MCF 10A (cell line): Measurements from ENCODE around the gene NET1. TPM values are rescaled to one million over a fixed set of nuclear protein-coding genes. Genes with fewer than 3 reads are reported as not detected.

Source experiments
- BruUV-seq: library from RNA; stranded (reverse); fragments of 400-500 nt; replicated peaks from 2 replicates; lab custom pipeline; 2021; lab: Mats Ljungman, UMichigan
- CTCF ChIA-PET: fragments of 300-600 bp; sonication (Branson Sonifier 250); formaldehyde crosslinking; extraction: SDS; loops from one replicate; lab custom pipeline; 2021; ENCODE audit warnings: antibody characterized with exemption, inconsistent platforms; lab: Yijun Ruan, JAX
- POLR2A ChIA-PET: fragments of 300-600, 350-650 bp; sonication (Branson Sonifier 250); formaldehyde crosslinking; extraction: SDS; loops from one replicate; lab custom pipeline; 2020; ENCODE audit warnings: antibody characterized with exemption, inconsistent platforms; lab: Yijun Ruan, JAX
- DNase-seq: peaks from one replicate; pipeline ENCODE4 v3.0.0-alpha.2; 2018; ENCODE audit not compliant: unreplicated experiment
- H3K27ac Mint-ChIP-seq: one replicate; pipeline ENCODE4 v1.8.0; 2022; ENCODE audit warnings: mild to moderate bottlenecking, low read depth, mixed read lengths; ENCODE audit not compliant: unreplicated experiment
- H3K27me3 Mint-ChIP-seq: one replicate; pipeline ENCODE4 v1.8.0; 2022; ENCODE audit warnings: mixed read lengths; ENCODE audit not compliant: insufficient read depth, unreplicated experiment
- H3K36me3 Mint-ChIP-seq: one replicate; pipeline ENCODE4 v1.8.0; 2022; ENCODE audit warnings: mild to moderate bottlenecking, moderate library complexity, mixed read lengths; ENCODE audit not compliant: insufficient read depth, unreplicated experiment
- H3K4me1 Mint-ChIP-seq: one replicate; pipeline ENCODE4 v1.8.0; 2022; ENCODE audit warnings: mixed read lengths; ENCODE audit not compliant: insufficient read depth, unreplicated experiment
- H3K4me3 Mint-ChIP-seq: one replicate; pipeline ENCODE4 v1.8.0; 2022; ENCODE audit warnings: mild to moderate bottlenecking, moderate library complexity, mixed read lengths; ENCODE audit not compliant: unreplicated experiment
- H3K9me3 Mint-ChIP-seq: one replicate; pipeline ENCODE4 v1.8.0; 2022; ENCODE audit warnings: mixed read lengths; ENCODE audit not compliant: unreplicated experiment
- CTCF ChIP-seq: fragments of 200-600 bp; IDR thresholded peaks from one replicate; pipeline ENCODE4 v1.8.0; 2022; ENCODE audit warnings: antibody characterized with exemption, mild to moderate bottlenecking; ENCODE audit not compliant: unreplicated experiment
- intact Hi-C: fragments of 100-400 bp; cut with micrococcal nuclease; formaldehyde crosslinking; loops from 2 replicates; pipeline ENCODE4 v1.14.1; 2022
- total RNA-seq: library from RNA; stranded (reverse); gene quantifications from 2 replicates; pipeline ENCODE4 v1.2.3, GENCODE V29; 2022

Gene NET1
- total RNA-seq, 1 experiment from 2014 or later = 40.3 TPM

GRCh38 chr10:5504146-5505072 is 92.1 kb downstream of the NET1 start:
- no peak for DNase-seq
- no peak overlapping the region for H3K27ac Mint-ChIP-seq
- H3K4me3 Mint-ChIP-seq = no peak overlapping the region
- intact Hi-C loops = no loop called here
- POLR2A ChIA-PET = no interaction called here
- no peak for TF ChIP-seq CTCF
- H3K27me3 Mint-ChIP-seq = no peaks in the 10 kb centered on the region
- CTCF ChIA-PET = no interaction called here
- H3K9me3 Mint-ChIP-seq = no peaks in the 10 kb centered on the region
- H3K4me1 Mint-ChIP-seq = peaks cover 8% of the 10 kb centered on the region
- BruUV-seq = no TSS peak
- H3K36me3 Mint-ChIP-seq = no peaks in the 10 kb centered on the region

GRCh38 chr10:5506246-5506645 is 93.9 kb downstream of the NET1 start:
- CTCF ChIA-PET = no interaction called here
- no peak for TF ChIP-seq CTCF
- Mint-ChIP-seq H3K27ac (no peak overlapping the region), H3K4me1 (peaks cover 8% of the 10 kb centered on the region), H3K4me3 (no peak overlapping the region), H3K27me3 (no peaks in the 10 kb centered on the region), H3K36me3 (no peaks in the 10 kb centered on the region), H3K9me3 (no peaks in the 10 kb centered on the region)
- BruUV-seq = no TSS peak
- intact Hi-C loops = no loop called here
- POLR2A ChIA-PET = interaction anchor here (0.8 kb wide), 1 partner anchor 17 kb away, joined by 3 read pairs; no protein-coding TSS in a partner anchor
- DNase-seq = no peak

DNA sequence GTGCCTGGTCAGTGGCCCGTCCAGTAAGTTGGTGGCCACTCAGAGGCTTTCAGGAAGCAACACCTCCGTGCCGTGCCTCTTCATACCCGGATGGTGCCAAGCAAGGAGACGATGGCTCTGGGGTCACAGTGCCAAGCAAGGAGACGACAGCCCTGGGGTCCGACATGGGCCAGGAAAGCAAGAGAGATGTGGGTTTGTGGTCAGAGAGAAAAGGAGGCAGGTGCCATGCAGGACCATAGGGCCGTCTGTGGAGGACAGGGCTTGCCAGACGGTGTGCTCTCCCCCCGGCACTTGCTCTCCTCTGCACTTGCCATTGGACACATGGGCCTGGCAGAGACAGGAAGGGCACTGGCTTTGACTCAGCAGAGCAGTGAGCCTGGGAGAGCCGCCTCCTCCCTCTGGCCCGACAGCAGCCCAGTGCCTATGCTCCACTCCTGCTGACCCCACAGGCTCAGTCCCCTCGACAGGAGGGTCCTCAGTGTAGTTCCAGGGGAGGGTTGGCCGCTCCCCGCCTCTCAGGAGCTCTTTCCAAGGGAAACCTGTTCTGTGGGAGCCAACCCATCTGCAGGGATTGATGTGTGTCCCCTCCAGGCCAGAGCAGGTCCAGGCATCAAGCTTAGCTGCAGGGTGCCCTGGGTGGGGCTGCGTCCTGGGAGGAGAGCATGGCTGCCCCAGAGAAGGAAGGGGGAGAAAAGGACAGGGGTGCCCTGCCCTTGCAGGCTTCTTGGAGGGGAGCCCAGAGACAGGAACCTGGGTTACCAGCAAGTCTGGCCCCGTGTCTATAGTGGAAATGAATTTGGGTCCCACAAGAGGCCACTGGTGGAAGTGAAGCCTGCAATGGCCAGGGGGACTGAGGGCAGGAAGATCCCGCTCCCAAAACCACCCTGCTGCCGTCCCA is 94.6 kb downstream of the NET1 start:
- Mint-ChIP-seq H3K4me3 (no peak overlapping the region), H3K9me3 (no peaks in the 10 kb centered on the region), H3K27ac (no peak overlapping the region), H3K27me3 (no peaks in the 10 kb centered on the region), H3K4me1 (peaks cover 8% of the 10 kb centered on the region), H3K36me3 (no peaks in the 10 kb centered on the region)
- CTCF ChIA-PET = interaction anchor here (1.3 kb wide), 1 partner anchor 17 kb away, joined by 3 read pairs; no protein-coding TSS in a partner anchor
- POLR2A ChIA-PET = no interaction called here
- no TSS peak for BruUV-seq
- intact Hi-C loops = no loop called here
- DNase-seq = no peak
- TF ChIP-seq CTCF = no peak
